HL-60/S4 treated with retinoic acid at 250 ng/mL for 4 days and 3 days (cell line): ENCODE results near the gene HPS1.

Experiments
- in situ Hi-C: fragments of 300-500 bp; cut with MboI; formaldehyde crosslinking; loops from 2 replicates; pipeline ENCODE4 v1.7.0; 2022; ENCODE audit warnings: low sequenced_read_pairs

The HPS1 gene

GRCh38 chr10:98435178-98435577, 11.6 kb downstream of the HPS1 start:
- in situ Hi-C loops = no loop called here

DNA sequence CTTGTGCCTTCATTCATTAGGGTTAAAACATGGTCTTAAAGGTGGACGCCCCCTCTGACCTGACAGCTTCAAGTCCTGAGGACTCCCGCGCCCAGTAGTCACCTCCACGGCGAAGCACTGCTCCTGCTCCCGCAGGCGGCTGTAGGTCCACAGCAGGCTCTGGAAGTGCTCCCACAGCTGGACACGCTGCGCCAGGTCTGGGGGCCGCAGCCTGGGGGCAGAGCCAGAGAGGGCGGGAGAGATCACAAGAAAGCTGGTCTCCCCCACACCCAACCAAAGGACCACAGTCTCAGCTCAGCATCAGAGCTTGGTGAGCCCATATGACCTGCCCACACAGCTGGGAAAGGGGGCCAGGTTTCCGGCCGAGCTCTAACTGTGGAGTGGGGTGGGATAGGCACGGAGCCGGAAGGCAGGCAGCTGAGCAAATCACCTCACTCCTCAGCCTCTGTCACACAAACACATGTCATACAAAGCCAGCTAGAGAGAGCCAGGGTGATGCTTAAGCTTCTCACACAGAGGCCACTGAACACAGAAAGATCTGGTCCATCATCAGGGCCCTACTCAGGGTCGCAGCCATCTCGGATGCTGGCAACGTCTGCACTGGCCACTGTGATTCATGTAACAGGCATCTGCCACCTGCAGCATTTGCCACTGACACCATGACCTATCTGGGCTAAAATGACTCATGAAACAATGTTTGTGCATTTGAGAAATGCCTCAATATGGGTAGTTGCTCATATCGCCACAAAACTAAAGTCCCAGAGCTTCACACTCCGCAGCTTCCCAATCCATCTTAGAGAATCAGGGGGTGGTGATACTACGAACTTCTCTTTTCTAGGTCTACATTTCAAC, 12.6 kb downstream of the HPS1 start:
- in situ Hi-C loops = no loop called here

GRCh38 chr10:98433371-98433770, 13.4 kb downstream of the HPS1 start:
- in situ Hi-C loops = no loop called here

- in situ Hi-C loops = no loop called here
Measured at GRCh38 chr10:98432330-98432729, 14.4 kb downstream of the HPS1 start.

GRCh38 chr10:98431016-98431415, 15.7 kb downstream of the HPS1 start:
- in situ Hi-C loops = no loop called here

DNA sequence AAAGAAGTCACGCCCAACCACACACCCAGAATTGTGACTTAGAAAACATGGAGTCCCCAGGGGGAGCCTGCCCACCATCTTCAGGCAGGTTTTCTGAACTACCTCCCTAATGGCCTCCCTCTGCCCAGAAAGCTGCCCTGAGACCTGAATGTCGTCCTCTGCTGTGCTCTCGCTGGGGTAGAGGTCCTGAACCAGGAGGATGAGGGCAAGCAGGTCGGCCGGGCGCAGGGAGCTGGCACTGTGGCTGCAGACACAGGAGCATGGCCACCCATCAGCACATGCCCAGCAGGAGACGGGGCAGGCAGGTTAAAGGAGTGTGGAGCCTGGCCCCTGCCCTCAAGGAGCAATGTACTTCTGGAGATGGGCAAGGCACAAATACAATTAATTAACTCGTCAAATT, 16.3 kb downstream of the HPS1 start:
- in situ Hi-C loops = no loop called here

DNA sequence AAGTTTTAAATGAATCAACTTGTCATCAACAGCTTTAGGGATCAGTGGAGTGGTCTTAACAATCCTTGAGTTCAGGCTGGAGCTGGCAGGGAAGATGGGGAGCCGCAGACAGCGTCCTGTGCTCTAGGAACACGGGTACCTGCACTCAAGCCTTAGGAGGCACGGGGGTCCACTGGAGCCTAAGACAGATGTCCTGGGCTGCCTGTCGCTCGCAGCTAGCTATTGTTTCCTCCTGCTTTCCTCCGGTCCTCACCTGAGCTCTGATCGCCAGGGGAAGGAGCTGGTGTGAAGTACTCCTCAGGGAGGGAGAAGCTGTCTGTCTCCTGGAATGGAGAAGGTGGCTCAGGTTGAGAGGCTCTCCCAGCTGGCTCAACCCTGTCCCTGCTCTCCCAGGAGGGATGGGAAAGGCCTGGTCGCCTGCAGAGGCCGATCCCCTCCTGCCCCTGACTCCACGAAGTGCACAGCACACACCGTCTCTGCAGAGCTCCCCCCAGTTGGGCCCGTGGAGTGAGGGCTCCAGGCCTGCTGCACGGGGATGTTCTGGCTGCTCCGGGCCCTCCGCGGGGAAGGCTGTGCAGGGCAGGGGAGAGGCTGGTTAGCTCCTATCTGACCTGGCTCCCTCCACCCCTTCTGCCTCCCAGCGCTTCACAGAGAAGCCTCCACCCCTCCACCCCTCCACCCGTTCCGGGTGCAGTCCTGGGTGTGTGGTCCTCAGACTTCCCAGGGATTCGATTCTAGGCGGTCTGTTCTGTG, 17.2 kb downstream of the HPS1 start:
- in situ Hi-C loops = no loop called here

DNA sequence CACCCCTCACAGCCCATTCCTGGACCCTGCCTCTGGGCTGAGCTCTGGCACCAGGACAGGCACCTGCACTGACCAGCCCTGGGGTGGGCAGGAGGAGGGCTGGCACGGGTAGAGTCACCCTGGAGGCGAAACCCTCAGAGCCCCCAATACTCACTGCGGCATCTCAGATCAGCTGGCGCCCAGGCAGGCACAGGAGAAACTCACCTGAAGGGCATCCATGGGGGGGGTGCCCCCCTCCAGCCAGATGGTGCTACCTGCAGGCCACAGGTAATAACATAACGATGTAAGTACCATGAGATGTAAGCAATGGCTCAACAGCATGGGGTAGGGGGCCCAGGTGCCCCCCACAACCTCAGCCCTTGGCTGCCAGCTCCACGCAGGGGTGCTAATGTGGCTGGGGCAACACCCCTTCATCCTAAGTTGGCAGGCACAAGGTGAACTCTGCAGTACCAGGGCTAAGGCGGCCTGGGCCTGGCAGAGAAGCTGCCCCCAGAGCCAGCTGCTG, 19.7 kb downstream of the HPS1 start:
- in situ Hi-C loops = no loop called here

DNA sequence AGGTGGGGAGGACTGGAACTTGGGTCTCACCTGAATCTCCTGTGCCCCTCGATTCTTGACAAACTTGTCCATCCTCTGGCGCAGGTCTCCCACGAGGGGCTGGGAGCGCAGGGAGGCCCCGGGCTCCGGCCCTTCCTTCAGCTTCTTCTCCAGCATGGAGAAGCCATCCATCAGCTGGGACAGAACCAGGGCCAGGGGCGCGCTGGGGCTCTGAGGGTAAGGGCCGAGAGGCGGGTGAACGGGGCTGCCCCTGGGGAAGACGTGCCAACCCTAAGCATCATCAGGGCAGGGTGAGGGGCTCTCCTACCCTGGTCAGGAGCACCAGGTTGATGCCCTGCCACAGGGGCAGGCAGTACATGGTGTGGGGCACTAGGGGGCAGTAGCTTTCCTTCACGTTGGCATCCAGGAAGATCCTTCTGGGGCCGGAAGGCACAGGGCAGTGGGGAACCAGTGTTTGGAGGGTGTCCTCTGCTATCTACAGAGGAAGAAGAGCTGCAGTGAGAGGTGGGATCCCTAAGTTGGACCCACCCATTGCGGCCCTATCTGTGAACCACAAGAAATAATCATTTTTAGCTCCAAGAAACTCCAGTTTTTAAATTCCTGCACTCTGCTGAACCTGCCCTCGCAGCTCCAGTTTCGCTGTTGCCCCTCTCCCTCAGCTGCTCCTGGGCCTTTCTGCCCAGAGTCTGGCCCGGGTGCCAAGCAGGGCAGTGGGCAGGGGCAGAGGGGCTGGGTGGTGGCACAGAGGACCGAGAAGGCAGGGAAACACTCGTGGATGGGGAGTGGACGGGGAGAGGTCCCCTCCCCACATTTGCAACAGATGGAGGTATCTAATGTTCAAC, 21.0 kb downstream of the HPS1 start:
- in situ Hi-C loops = no loop called here

- in situ Hi-C loops = no loop called here
Measured at GRCh38 chr10:98424295-98425254, 22.2 kb downstream of the HPS1 start.

DNA sequence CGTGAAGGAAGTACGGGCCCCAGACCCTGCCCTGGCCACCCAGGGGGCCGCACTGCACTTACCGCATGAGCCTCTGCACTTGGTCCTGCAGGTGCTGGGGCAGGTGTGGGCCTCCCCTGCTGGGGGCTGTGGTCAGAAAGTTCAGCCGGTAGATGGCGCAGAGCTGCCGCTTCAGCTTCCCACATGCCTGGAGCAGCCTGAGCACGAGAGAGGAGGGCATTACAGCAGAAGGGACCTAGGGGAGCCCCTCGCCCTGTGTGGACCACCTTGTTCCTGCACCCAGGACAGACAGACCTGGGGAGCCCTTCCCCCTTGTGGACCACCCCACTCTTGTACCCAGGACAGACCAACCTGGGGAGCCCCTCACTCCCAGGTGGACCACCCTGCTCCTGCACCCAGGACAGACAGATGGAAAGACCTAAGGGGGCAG, 23.0 kb downstream of the HPS1 start:
- in situ Hi-C loops = no loop called here

GRCh38 chr10:98422182-98422581, 24.6 kb downstream of the HPS1 start:
- in situ Hi-C loops = no loop called here

DNA sequence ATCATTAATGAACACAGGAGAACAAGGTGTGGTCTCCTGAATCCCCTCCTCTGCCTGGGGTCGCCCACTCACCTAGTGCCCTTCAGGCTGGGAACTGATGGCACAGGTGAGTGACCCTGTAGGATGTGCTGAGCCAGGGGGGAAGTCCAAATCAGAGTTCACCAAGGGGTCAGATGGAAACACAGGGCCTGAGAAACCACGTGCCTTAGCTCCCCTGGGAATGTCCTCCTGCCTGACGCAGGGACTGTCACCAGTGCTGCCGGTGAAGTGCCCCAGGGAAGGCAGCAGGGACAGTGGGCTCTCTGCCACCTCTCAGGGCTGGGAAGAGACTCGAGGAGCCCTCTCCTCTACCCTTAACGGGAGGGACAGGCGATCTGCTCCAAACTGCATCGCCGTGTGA, 25.9 kb downstream of the HPS1 start:
- in situ Hi-C loops = no loop called here

- in situ Hi-C loops = no loop called here
Measured at GRCh38 chr10:98419469-98420261, 27.1 kb downstream of the HPS1 start.

DNA sequence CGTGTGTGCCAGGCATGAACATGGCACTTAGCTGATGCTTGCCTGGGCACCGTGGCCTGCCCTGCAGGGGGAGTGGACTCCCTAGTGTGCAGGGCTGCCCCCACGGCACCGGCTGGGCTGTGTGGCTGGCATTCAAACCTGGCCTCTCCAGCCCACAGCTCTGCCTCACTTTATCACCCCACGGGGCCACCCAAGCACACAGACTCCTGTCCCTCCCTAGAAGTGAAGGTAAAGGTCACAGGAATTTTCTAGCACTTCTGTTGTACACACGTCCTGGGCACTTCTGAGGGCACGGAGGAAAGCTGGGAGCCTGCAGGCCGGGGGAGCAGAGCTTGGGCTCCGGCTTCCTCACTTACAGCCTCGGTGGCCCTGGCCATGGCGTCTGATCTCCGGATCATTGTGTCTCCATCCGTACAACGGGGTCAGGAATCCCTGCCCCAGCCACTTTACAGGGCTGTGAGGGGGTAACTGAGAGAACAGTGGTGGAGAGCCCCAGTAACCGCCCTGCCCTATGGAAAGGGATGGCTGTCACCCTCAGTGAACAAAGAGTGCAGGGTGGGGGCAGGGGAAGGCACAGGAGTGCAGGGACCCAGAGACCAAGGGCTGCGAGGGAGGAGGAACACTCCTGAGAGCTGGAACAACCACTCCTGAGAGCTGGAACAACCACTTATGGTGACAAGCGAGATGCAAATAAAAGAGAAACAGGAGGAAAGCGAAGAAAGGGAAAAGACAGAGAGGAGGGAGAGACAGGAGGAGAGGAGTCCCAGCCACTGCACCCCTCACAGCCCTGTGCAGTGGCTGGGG, 27.9 kb downstream of the HPS1 start:
- in situ Hi-C loops = no loop called here

DNA sequence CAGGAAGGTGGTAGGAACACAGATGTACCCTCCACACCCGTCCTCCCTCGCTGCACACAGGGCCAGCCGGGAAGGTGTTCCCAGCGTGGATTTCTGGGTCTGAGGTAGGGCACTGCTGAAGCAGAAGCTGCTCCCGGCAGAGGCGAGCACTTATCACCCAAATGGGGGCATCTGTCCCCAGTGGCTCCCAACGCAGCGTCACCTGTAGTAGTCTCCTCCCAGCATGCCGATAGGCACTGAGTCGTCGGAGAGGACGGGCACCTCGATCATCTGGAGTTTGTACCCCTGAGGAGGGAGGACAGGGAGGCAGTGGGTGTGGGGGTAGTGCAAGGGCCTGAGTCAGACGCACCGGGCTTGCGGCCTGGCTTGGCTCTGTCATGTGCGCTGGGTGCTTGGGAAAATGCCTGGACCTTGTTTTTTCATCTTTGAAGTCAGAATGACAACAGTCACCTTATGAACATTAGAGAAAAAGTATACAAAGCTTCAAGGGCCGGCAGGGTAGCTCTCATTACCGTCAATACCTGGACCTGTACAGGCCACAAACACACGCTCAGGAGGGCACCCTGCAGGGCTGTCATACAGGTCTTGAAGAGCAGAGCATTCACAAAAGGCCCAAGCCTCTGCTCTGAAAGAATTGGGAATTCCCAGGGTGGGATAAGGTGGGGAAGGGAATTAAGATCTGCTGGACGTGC, 28.6 kb downstream of the HPS1 start:
- in situ Hi-C loops = no loop called here

DNA sequence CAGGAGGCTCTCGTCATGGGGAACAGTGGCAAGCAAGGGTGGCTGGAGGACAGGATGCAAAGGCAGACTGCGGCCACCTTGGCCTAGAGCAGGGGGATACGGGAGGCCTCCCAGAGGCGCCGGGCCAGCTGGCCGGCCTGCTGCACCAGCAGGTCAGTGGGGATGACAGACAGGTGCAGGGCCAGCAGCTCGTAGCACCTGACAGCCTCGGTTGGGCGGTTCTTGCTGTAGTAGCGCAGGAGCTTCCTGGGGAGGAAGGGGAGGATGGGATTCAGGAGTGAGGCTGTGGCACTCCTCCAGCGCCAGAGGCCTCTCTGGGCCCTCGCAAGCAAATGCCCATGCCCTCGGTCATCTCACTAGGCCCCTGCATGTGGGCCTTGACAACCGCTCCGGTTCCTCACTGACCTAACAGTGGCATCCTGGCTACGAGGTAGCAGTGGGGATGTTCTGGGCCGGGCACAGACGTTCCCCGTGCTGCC, 29.2 kb downstream of the HPS1 start:
- in situ Hi-C loops = no loop called here
